GM18505 (cell line): ENCODE results near the gene LYVE1.

Experiments
- ATAC-seq: cut with Tn5 transposase; IDR thresholded peaks from one replicate; pipeline ENCODE4 v1.9.1; 2021; ENCODE audit not compliant: unreplicated experiment
- POLR2A ChIP-seq: IDR thresholded peaks from 4 replicates; pipeline ENCODE4 v1.6.1; 2011; ENCODE audit warnings: borderline replicate concordance; ENCODE audit not compliant: insufficient read depth, insufficient read length; ENCODE audit errors: extremely low read depth

The LYVE1 gene

DNA sequence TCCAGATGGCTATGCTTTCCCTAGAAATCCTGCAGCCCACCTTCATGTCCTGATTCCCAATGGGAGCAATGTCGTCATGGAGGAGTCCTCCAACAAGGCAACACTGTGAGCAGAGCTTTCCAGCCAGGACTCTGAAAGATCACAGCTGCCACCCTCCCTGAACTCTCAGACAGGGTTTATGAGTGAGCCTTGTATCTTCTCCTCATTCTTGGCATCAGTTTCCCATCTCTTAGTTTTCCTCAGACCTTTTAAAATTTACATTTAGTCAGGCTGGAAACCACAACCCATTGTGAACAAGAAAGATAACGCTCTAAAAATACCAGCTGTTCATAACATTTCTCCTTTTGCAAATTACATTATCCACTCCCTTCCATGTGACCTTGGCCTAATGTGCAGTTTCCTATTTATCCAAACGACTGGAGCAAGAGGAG is 15.6 kb upstream of the LYVE1 start:
- no peak for TF ChIP-seq POLR2A
- no peak for ATAC-seq

DNA sequence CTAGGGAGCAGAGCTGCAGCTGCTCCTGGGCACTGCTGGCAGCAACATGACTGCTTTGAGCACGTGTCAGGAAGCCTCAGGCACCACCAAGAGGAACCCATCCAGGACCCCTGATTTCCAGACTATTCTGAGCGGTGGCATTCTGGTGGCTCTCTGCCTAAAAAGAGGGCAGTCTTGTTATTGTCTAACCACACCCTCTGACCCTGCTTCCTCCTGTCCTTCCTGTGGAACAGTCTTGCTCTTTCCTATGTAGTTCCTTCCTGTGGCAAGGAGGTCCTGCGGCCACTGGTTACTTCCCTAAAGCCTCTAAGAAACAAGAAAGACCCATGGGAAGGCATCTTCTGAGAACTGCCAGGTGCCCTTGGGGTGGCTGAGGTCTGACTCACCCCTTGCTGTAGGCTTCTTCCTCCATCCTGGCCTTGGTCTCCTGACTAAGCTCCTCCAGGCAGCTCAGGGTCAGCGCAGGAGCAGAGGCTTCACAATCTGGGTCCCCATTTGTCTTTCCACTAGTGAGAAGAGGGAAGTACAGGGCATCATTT is 13.1 kb upstream of the LYVE1 start:
- TF ChIP-seq POLR2A: no peak

DNA sequence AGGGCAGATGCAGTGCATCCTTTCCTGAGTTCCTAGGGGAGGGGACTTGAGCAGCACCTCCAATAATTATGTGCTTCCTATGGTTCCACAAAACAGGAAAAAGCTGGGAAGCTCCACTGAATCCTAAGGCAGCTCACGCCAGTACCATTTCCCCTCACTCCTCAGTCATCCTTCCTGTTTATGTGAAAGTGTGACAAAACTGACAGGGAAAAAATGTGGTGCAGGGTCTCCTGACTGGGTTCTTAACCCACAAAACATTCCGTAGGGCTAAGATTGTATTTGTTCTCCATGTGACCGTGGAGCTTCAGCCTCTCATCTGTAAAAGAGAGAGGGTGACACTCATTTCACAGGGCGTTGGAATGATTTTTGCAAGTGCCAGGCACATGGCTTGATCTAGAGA is 12.2 kb upstream of the LYVE1 start:
- no peak for ATAC-seq
- TF ChIP-seq POLR2A: no peak

More for the DNA sequence above, 13.1 kb upstream of the LYVE1 start:
- no peak for ATAC-seq

DNA sequence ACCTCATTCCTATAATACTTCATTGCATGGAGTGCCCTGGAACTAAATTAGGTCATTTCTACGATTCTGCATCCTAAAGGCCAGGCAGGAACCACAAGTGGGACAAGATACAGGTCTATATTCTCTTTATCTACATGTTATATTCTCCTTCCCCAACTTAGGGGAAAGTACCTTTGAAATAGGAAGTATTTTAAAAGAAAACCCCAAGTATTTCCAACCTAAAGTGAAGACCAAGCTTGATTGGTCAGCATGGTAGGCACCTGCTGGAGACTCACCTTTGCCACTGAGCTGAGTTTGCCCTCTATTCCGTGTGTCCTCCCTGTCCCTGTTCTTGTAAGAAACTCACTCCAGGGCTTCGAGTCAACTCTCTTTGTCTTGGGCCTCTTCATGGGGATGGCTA is 11.2 kb upstream of the LYVE1 start:
- no peak for ATAC-seq
- no peak for TF ChIP-seq POLR2A

DNA sequence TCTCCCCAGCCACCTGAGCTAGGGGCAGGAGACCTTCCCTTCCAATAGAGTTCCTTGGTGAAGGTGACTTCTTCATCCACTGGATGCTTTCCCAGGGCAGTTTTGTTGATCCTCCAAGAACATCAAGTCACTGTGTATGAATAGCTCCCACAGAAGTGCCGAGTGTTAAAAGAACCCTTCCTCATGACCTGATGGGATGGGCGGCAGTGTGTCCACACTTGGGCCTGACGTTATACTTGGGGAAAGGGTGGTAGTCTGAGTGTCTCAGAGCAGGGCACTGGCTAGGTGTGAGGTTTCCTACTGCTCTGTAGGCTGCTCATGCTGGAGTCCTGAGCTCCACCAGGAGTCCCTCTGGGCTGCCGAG is 7.6 kb upstream of the LYVE1 start:
- ATAC-seq: no peak
- no peak for TF ChIP-seq POLR2A

DNA sequence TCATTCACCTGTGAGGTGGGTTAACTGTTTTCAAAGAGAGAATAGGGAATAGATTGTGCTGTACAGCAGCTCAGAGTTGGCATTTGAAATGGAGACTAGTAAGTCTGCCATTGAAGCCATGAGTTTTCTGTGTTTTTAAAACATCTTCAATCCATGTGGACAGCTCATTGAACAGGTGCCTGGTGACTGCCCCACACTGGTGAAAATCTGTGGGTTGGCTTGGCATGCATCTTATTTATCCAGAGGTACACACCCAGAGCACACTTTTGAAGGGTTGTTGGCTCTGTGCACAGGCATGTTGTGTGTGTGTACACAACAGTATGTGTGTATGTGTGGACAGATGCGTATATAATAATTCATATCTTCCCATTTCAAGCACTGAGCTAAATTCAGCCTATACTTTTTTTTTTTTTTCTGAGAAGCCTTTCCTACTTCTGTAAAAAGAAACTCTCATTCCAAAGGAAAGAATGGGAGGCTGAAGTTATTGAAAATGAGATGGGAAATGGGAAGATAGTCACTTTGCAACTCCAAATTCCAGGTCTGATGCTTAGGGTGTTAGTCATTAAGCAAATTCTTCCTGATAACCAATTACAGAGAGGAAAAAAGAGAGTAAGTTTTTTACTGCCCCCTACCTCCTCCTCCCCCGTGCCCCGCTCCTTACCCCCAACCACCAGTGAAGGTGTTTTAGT is 7.0 kb upstream of the LYVE1 start:
- ATAC-seq: no peak
- no peak for TF ChIP-seq POLR2A

DNA sequence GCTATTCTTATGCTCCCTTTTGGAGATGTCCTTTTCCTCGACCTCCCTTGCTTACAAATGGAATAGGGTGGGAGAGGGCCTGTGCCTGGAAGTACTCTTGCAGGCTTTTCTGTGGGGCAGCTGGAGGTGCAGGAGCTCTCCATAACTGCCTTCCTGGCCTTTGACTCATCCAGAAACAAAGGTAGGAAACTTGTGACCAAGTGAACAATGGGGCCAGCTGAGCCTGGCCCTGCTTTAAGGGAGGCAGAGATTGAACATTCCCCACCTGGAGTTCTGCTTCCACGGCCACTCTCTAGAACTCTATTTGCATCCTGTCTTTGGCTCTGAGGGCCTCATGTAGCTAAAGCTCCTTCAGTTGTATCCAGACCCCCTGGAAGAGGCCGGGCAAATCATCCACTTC is 5.1 kb upstream of the LYVE1 start:
- no peak for TF ChIP-seq POLR2A
- no peak for ATAC-seq

DNA sequence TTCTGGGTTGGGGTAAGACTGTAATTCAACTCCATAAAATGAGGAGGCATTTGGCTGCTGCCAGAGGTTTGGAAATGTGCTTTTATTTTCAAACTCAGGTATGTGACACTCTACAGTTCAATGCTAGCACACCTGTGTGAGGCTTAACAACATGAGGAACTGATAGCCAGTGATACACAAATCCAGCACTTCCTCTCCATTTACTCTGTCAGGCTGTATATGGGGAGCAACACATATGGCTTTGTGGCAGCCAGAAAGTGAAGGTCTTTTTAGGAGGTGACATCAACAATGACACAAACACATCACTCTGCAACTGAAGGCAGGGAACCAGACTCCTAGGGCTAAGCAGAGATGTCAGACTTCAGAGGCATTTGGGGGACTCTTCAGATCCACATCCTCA is 4.6 kb upstream of the LYVE1 start:
- no peak for ATAC-seq
- no peak for TF ChIP-seq POLR2A

DNA sequence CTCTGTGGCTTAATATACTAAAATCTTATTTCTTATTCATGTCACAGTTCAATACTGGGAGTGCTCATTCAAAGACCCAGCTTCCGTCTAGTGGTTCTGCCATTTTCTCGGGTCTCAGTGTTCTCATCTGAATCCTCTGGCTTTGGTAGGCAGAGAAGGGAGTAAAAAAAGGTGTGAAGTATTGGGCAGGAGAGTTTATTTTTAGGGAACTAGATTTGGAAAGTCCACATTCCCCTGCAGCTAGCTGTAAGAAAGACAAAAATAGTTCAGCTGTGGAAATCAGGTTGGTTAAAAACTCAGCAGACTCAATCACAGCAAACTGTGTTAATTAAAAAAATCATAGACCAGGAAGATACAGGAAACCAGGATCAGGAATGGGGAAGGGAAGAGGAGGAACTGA is 4.1 kb upstream of the LYVE1 start:
- TF ChIP-seq POLR2A: no peak
- ATAC-seq: no peak

DNA sequence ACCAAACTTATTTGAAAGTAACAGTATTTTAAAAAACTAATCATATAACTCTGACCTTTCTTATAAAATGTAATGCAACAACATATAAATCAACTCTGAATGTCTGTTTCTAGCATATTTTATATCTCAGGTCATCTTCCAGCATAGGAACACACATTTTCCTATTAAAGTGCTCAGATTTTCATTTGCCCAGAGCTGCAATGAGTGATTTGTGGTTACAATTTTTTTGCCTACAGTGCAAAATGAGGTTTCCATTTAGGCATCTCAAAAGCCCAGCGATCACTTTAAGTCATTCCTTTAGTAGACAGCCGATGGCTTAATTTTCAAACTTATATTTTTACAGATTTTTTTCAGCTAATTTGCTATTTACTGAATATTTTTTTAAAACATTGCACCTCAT is 1.0 kb downstream of the LYVE1 start:
- no peak for TF ChIP-seq POLR2A

DNA sequence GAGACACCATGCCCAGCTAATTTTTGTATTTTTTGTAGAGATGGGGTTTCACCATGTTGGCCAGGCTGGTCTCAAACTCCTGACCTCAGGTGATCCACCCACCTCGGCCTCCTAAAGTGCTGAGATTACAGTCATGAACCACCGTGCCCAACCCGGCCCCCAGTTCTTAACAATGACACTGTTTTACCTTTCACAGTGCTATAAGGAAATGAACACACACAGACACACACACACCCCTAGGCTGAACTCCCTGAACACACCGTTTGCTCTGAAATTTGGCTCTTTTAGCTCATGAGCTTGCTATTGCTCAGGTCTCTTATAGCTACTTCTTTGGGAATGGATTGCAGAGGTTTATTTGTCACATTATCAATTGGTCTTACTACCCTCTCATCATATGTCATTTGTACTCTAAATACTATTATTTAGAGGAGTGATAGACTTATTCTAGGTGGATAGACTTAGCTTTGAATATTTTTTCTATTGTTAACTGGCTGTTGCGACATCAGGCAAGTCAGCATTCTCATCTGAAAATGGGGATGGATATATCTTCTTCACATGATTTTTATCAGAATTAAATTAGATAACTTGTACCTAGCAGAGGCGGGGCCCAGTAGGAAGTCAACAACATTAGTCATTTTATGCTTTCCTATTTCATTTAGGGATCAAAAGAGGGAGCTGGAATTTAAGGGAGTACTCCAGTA is 2.1 kb downstream of the LYVE1 start:
- no peak for ATAC-seq

More for the DNA sequence above, 1.0 kb downstream of the LYVE1 start:
- ATAC-seq: no peak

DNA sequence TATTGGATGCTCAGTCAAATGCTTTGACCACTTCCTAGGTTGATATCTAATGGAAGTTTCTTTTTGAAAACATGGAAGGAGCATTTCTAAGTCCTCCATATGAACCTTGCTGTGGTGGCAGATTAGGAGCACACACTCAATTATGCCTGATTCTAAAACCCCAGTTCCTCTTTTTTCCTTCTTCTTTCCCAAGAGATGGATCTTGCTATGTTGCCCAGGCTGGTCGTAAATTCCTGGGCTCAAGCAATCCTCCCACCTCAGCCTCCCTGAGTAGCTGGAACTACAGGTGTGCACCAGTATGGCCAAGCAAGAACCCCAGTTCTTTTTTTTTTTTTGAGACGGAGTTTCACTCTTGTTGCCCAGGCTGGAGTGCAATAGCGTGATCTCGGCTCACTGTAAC is 3.0 kb downstream of the LYVE1 start:
- TF ChIP-seq POLR2A: no peak
- ATAC-seq: no peak

More for the DNA sequence above, 2.1 kb downstream of the LYVE1 start:
- TF ChIP-seq POLR2A: no peak

DNA sequence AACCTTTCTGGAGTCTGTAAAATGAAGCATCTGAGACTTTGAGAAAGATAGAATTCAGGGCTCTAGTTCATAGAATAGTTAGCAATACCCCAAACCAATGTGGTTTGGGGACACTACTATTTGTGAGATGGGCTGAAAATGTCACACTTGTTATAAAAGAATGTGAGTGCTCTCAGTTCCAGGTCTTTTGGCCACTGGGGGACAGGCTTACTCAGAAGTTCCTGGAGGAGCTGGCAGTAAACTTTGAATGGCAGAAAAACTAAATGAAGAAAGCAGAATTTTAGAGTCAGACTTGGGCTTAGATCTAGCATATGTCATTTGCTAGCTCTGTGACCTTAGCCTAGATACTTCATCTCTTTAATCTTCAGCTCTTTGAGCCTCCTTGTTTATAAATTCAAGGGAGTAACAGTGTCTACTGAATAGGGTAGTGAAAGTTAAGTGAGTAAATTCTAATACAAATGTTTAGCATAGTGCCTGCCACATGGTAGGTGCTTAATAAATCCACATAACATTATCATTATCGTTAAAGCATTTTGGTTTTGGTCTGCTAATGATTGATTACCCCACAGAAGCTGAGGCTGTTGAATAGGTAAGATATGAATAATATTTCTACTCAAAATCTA is 3.7 kb downstream of the LYVE1 start:
- ATAC-seq: no peak
- no peak for TF ChIP-seq POLR2A

DNA sequence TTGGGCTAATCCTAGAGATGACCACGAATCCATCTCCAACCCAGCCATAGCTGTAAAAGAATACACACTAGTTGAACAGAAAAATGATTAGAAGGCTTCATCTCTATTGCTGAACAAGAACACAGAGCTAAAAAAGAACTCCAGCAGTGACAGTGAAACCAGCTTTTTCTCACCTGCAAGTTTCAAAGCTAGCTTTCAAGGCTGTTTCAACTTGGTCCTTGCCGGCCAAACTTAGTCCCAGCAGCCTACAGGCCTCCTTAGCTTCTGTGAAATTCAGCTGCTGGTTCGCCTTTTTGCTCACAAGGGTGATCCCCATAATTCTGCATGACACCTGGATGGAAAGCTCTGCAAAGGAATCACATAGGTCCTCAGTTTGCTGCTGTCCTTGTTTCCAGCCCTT is 4.4 kb downstream of the LYVE1 start:
- ATAC-seq: no peak
- no peak for TF ChIP-seq POLR2A
